ENCODE data around the gene OIP5.

DNA sequence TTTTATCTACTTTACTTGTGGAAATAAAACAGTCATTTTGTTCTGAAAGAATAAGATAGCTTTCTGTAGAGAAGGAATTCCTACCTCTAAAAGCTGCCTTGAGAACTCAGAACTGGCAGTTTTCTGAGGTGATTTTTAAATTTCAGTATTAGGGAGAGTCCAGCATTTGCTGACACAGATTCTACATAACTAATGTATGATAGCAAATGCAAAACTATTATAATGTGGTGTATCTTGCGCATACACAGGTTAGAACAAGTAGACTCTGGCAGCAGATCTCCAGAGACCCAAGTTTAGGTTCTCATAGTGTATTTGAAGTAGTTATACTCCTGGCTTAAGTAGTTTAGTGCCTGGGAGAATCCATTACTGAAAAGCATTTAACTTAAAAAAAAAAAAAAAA, 30.8 kb downstream of the OIP5 start:
- no peak for TF ChIP-seq EZH2phosphoT487 (IDR thresholded peaks at IDR 0.05; ENCODE audit: borderline replicate concordance, low read length)
- TF ChIP-seq, protein P1, sequence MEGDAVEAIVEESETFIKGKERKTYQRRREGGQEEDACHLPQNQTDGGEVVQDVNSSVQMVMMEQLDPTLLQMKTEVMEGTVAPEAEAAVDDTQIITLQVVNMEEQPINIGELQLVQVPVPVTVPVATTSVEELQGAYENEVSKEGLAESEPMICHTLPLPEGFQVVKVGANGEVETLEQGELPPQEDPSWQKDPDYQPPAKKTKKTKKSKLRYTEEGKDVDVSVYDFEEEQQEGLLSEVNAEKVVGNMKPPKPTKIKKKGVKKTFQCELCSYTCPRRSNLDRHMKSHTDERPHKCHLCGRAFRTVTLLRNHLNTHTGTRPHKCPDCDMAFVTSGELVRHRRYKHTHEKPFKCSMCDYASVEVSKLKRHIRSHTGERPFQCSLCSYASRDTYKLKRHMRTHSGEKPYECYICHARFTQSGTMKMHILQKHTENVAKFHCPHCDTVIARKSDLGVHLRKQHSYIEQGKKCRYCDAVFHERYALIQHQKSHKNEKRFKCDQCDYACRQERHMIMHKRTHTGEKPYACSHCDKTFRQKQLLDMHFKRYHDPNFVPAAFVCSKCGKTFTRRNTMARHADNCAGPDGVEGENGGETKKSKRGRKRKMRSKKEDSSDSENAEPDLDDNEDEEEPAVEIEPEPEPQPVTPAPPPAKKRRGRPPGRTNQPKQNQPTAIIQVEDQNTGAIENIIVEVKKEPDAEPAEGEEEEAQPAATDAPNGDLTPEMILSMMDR (IDR thresholded peaks at IDR 0.05; ENCODE audit: low read depth, low read length, poor library complexity, severe bottlenecking) = no peak
